Osteoblast (primary cell): ENCODE data around the gene USB1. TPM values are rescaled to one million over a fixed set of nuclear protein-coding genes. Genes with fewer than 3 reads are reported as not detected.

ENCODE experiments used
- DNase-seq: peaks from one replicate; pipeline ENCODE4 v3.0.0; 2011; ENCODE audit warnings: low spot score, mixed read lengths; ENCODE audit not compliant: insufficient read length; ENCODE audit errors: missing footprints
- H2AFZ ChIP-seq: 2 replicates; pipeline ENCODE4 v1.6.0; 2011; ENCODE audit warnings: mild to moderate bottlenecking, low read length
- H3K27ac ChIP-seq: 2 replicates; pipeline ENCODE4 v1.5.1; 2011; ENCODE audit warnings: mild to moderate bottlenecking, low read depth, low read length, moderate library complexity
- H3K27me3 ChIP-seq: 2 replicates; pipeline ENCODE4 v1.6.0; 2012; ENCODE audit warnings: mild to moderate bottlenecking, control low read depth, inconsistent platforms, low read length, moderate library complexity; ENCODE audit not compliant: insufficient read depth
- H3K36me3 ChIP-seq: 2 replicates; pipeline ENCODE4 v1.5.1; 2011; ENCODE audit warnings: mild to moderate bottlenecking, low read length, control low read depth, moderate library complexity; ENCODE audit not compliant: insufficient read depth
- H3K4me1 ChIP-seq: 2 replicates; pipeline ENCODE4 v1.5.1; 2011; ENCODE audit warnings: mild to moderate bottlenecking, low read length, control low read depth, moderate library complexity; ENCODE audit not compliant: insufficient read depth
- H3K4me2 ChIP-seq: 2 replicates; pipeline ENCODE4 v1.6.0; 2011; ENCODE audit warnings: mild to moderate bottlenecking, low read length; ENCODE audit not compliant: insufficient read depth
- H3K4me3 ChIP-seq: fragments of 200-600 bp; sonication (generic); 3 replicates; pipeline ENCODE4 v1.5.1; 2012; ENCODE audit warnings: mild to moderate bottlenecking, low read length, inconsistent platforms; ENCODE audit not compliant: insufficient read depth
- H3K79me2 ChIP-seq: 2 replicates; pipeline ENCODE4 v1.6.0; 2012; ENCODE audit warnings: mild to moderate bottlenecking, low read length, control low read depth, inconsistent platforms; ENCODE audit not compliant: insufficient read depth
- H3K9me3 ChIP-seq: 2 replicates; pipeline ENCODE4 v1.5.1; 2011; ENCODE audit warnings: low read depth, low read length, control low read depth
- H4K20me1 ChIP-seq: 2 replicates; pipeline ENCODE4 v1.6.0; 2012; ENCODE audit warnings: mild to moderate bottlenecking, low read length, control low read depth; ENCODE audit not compliant: insufficient read depth
- total RNA-seq: library from RNA; depleted of rRNA; stranded (reverse); fragments of >200 nt; gene quantifications from 2 replicates; pipeline ENCODE4 v1.2.3, GENCODE V29; 2012
- TF ChIP-seq, protein P1 (sequence below): IDR thresholded peaks from 2 replicates; pipeline ENCODE4 v1.5.1; 2011; ENCODE audit warnings: mild to moderate bottlenecking, low read depth, low read length, moderate library complexity; ENCODE audit errors: extremely low read depth

USB1 gene
- total RNA-seq, 1 donor = 19.2 TPM

DNA sequence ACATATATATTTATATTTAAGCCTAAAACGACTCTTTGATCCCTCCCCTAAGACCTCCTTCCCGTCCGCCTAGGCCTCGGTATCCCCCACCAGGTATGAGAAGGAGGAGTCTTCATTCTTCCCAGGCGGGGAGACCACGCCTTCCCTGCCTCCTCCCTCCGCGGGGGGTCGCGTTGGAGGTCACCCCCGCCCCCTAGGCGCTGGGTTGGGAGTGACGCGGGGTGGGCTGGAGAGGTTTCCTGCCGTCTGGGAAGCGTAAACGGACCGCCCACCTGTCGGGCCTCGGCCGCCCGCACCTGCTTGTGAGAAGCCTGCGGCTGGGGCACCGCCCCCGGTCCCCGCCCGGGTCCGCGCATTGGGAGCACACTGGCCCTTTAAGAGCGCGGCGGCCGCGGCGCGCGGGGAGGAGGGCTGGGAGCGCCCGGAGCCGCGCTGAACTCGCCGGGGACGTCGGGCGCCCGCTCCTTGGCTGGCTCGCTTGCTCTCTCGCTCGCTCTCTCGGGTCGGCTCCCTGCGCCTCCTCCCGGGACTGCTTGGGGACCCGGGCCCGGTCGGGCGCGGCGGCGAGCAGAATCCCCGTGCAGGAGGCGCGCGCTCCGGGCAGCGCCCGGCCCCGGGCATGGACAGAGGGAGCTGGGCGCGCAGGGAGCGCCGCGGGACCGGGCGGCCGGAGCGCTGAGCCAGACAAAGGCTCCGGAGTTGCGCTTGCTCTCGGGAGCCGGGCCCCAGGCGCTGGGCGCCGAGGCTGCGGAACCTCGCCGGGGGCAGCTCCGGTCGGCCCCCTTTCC, 24.3 kb downstream of the USB1 start, which contains the start of gene MMP15:
TSS of gene MMP15 (plus strand) at position 404 of the 788 bp plus-strand sequence. CDS start 597 bp downstream, outside the sequence.
- H3K4me1 ChIP-seq = peaks cover 22% of the 10 kb centered on the region
- H3K36me3 ChIP-seq = no peaks in the 10 kb centered on the region
- TF ChIP-seq, protein P1, sequence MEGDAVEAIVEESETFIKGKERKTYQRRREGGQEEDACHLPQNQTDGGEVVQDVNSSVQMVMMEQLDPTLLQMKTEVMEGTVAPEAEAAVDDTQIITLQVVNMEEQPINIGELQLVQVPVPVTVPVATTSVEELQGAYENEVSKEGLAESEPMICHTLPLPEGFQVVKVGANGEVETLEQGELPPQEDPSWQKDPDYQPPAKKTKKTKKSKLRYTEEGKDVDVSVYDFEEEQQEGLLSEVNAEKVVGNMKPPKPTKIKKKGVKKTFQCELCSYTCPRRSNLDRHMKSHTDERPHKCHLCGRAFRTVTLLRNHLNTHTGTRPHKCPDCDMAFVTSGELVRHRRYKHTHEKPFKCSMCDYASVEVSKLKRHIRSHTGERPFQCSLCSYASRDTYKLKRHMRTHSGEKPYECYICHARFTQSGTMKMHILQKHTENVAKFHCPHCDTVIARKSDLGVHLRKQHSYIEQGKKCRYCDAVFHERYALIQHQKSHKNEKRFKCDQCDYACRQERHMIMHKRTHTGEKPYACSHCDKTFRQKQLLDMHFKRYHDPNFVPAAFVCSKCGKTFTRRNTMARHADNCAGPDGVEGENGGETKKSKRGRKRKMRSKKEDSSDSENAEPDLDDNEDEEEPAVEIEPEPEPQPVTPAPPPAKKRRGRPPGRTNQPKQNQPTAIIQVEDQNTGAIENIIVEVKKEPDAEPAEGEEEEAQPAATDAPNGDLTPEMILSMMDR = no peak
- DNase-seq = peak; percentile 96
- peak within 1 kb of the TSS; percentile 68 for H3K4me3 ChIP-seq
- peak within 1 kb of the TSS; percentile 78 for H2AFZ ChIP-seq
- H3K27ac ChIP-seq = no peak within 1 kb of the TSS
- H4K20me1 ChIP-seq = peaks cover 8% of the 10 kb centered on the region
- peak within 1 kb of the TSS; percentile 81 for H3K4me2 ChIP-seq
- H3K27me3 ChIP-seq = peaks cover 55% of the 10 kb centered on the region
- H3K79me2 ChIP-seq = no peaks in the 10 kb centered on the region
- no peaks in the 10 kb centered on the region for H3K9me3 ChIP-seq

DNA sequence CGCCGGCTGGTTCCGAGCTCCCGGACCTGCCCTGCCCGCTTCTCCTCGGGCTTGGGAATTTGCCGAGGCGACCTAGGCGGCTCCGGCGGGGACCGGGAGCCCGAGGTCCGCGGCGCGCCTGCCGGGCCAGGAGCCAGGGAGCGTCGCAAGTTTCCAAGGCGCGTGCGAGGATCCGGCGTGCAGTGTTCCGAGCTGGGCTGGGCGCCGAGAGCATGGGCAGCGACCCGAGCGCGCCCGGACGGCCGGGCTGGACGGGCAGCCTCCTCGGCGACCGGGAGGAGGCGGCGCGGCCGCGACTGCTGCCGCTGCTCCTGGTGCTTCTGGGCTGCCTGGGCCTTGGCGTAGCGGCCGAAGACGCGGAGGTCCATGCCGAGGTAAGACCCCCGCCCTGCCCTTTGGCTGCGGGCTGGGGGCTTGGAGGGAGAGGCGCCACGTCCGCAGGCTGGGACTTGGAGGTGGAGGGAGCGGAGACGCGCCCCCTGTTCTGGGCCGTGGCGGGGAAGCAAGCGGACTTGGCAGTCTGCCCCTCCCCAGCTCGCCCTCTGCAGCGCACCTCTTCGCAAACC, 25.0 kb downstream of the USB1 start:
- TF ChIP-seq, protein P1 = no peak
- Histone ChIP-seq H4K20me1 (peaks cover 8% of the 10 kb centered on the region), H3K27ac (no peak overlapping the region), H3K79me2 (no peaks in the 10 kb centered on the region), H3K27me3 (peaks cover 55% of the 10 kb centered on the region), H3K4me2 (peak overlapping the region; percentile 81), H3K4me3 (peak overlapping the region; percentile 68), H3K36me3 (no peaks in the 10 kb centered on the region), H3K4me1 (peaks cover 22% of the 10 kb centered on the region), H2AFZ (no peak overlapping the region), H3K9me3 (no peaks in the 10 kb centered on the region)
- DNase-seq = peak; percentile 80

DNA sequence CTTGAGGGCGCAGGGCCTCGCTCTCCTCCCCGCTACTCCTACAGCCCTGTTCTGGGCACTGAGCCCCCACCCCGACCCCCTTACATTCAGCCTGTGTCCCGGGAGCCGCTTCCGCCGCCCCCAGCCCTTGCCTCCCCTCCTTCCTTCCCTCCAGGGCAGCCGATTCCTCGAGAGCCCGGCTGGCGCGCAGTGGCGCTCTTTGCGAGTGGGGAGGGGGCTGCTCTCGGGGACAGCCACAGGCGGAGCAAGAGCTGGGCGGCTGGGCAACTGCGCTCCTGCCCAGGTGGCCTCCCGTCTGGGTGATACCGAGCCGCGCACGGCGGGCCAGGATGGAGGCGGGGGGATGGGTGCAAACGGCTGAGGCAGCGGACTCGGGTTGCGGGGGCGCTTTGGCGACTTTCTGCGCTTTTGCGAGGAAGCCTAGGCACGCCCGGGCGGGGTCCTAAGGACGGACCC, 25.5 kb downstream of the USB1 start:
- Histone ChIP-seq H4K20me1 (peaks cover 8% of the 10 kb centered on the region), H3K36me3 (no peaks in the 10 kb centered on the region), H3K27me3 (peaks cover 55% of the 10 kb centered on the region), H3K79me2 (no peaks in the 10 kb centered on the region), H3K27ac (no peak overlapping the region), H3K4me3 (peak overlapping the region; percentile 68), H3K4me2 (peak overlapping the region; percentile 81), H3K4me1 (peaks cover 22% of the 10 kb centered on the region), H2AFZ (no peak overlapping the region), H3K9me3 (no peaks in the 10 kb centered on the region)
- TF ChIP-seq, protein P1 = no peak
- DNase-seq = peak; percentile 83
